ENCODE measurements around the gene LAT. TPM values are rescaled to one million over a fixed set of nuclear protein-coding genes. Genes with fewer than 3 reads are reported as not detected.
"Not testable (repeated sequence)": the region's sequence is repeated elsewhere in the genome, so short reads cannot be mapped to it uniquely, and the experiment has no call there.

Gene LAT
- 0.74 and 1.5 TPM in 2 replicates for total RNA-seq (2014; rRNA removed; shearing (Covaris generic))

DNA sequence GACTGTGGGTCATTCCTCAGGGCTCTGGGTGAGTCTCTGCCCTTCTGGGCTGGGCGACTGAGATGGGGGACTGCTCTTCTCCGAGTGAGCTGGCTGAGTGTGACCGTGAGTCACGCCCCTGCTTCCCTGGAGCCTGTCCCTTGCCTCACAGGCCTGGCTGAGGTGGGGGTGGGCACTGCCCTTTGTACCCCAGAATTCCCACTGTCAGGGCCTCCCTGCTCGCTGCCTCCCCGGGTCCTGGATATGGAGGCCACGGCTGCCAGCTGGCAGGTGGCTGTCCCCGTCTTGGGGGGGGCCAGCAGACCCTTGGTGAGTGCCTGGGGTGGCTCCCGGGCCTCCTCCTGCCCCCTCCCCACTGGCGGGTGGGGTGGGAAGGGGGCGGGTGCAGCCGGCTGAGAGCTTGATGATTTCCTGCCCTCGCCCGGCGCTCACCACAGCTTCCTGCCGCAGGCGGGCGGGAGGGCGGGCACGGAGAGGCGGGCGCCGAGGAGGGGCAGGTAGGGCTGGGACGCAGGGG lies at the start of gene LAT:
Gene LAT, plus strand, starts transcription at position 434 of the 517 bp plus-strand sequence. CDS start 366 bp downstream, outside the sequence.
- no peaks in the 10 kb centered on the region for H3K27me3 ChIP-seq (ENCODE audit: control insufficient read depth, insufficient read depth, low read length)
- DNase-seq: peak; percentile 44
- no peak within 1 kb of the TSS for H3K4me3 ChIP-seq (ENCODE audit: insufficient read depth, low read depth, low read length)
- peaks cover 2% of the 10 kb centered on the region for H3K36me3 ChIP-seq (replicated peaks; ENCODE audit: control insufficient read depth, insufficient read depth, low read length)

- H3K4me3 ChIP-seq (ENCODE audit: insufficient read depth, low read depth, low read length): no peak overlapping the region
Measured at GRCh38 chr16:28935346-28935745, 49.5 kb upstream of the LAT start.

GRCh38 chr16:28935924-28936783 lies 48.7 kb upstream of the LAT start:
- peak overlapping the region; percentile 34 for H3K4me3 ChIP-seq (ENCODE audit: insufficient read depth, low read depth, low read length)
- H3K36me3 ChIP-seq (replicated peaks; ENCODE audit: control insufficient read depth, insufficient read depth, low read length): no peaks in the 10 kb centered on the region
- no peaks in the 10 kb centered on the region for H3K27me3 ChIP-seq (ENCODE audit: control insufficient read depth, insufficient read depth, low read length)
- peak; percentile 99 for DNase-seq

More at GRCh38 chr16:28935346-28935745, 49.5 kb upstream of the LAT start:
- H3K36me3 ChIP-seq (replicated peaks; ENCODE audit: control insufficient read depth, insufficient read depth, low read length): no peaks in the 10 kb centered on the region
- no peak for DNase-seq
- no peaks in the 10 kb centered on the region for H3K27me3 ChIP-seq (ENCODE audit: control insufficient read depth, insufficient read depth, low read length)

DNA sequence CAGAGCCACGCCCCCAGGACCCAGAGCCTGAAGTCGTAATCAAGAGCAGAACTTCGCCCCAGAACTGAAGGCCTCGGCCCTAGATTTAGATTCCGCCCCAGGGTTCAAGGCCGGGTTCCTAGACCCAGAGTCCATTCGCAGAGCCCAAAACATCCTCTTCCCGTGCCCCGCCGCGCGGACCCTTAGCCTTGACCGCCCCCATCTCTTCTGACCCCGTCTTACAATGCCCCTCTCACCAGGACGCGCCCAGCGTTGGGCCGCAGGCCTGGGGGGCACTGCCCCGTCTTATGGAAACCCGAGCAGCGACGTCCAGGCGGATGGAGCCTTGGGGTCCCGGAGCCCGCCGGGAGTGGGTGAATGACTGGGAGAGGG lies 48.1 kb upstream of the LAT start:
- DNase-seq: no peak
- Histone ChIP-seq H3K27me3 (ENCODE audit: control insufficient read depth, insufficient read depth, low read length) (no peaks in the 10 kb centered on the region), H3K4me3 (ENCODE audit: insufficient read depth, low read depth, low read length) (no peak overlapping the region), H3K36me3 (replicated peaks; ENCODE audit: control insufficient read depth, insufficient read depth, low read length) (no peaks in the 10 kb centered on the region)

DNA sequence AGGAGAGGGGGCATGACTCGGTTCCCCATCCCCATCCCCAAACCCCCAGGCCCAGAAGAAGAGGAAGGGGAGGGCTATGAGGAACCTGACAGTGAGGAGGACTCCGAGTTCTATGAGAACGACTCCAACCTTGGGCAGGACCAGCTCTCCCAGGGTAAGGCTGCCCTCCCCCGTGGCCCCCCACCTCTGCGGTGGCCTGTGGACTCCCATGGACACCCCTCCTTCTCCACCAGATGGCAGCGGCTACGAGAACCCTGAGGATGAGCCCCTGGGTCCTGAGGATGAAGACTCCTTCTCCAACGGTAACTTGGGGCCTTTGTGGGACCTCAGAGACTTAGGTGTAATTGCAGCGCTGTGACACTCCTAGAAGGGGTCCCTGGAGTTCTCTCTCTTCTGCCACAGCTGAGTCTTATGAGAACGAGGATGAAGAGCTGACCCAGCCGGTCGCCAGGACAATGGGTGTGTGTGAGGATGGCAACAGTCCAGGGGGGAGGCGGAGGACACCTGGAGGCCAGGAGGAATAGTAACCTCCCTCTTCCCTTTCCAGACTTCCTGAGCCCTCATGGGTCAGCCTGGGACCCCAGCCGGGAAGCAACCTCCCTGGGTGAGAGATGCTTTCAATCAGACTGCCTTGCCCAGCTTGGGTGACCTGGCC lies 47.5 kb upstream of the LAT start:
- Histone ChIP-seq H3K36me3 (replicated peaks; ENCODE audit: control insufficient read depth, insufficient read depth, low read length) (no peaks in the 10 kb centered on the region), H3K4me3 (ENCODE audit: insufficient read depth, low read depth, low read length) (no peak overlapping the region), H3K27me3 (ENCODE audit: control insufficient read depth, insufficient read depth, low read length) (no peaks in the 10 kb centered on the region)
- DNase-seq: peak; percentile 68

DNA sequence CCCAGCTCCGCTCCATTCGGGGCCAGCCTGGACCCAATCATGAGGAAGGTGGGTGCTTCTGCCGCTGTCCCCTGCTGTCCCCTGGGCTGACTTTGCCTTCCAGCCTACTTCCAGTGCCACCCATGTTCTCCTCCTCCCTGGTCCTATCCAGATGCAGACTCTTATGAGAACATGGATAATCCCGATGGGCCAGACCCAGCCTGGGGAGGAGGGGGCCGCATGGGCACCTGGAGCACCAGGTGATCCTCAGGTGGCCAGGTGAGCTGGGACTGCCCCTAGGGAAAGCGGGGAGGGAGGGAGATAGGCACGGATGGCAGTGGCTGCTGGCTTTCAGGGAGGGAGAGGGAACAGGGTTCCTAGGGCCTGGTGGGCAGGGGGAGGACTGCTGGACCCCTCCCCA lies 46.1 kb upstream of the LAT start:
- DNase-seq: no peak
- H3K4me3 ChIP-seq (ENCODE audit: insufficient read depth, low read depth, low read length): no peak overlapping the region
- H3K36me3 ChIP-seq (replicated peaks; ENCODE audit: control insufficient read depth, insufficient read depth, low read length): no peaks in the 10 kb centered on the region
- no peaks in the 10 kb centered on the region for H3K27me3 ChIP-seq (ENCODE audit: control insufficient read depth, insufficient read depth, low read length)

DNA sequence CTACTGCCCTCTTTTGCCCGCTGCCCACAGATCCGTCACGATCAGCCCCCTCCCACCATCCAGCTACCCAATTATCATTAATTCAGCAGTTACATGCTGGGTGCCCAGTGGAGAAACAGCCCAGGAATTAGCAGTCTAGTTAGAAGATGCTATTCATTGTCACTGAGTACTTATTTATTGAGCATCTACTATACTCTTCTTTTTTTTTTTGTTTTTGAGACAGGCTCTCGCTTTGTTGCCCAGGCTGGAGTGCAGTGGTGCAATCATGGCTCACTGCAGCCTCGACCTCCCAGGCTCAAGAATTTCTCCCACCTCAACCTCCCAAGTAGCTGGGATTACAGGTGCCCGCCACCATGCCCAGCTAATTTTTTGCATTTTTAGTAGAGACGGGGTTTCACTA lies 45.0 kb upstream of the LAT start:
- not testable (repeated sequence) for H3K27me3 ChIP-seq (ENCODE audit: control insufficient read depth, insufficient read depth, low read length); H3K4me3 ChIP-seq (ENCODE audit: insufficient read depth, low read depth, low read length)

DNA sequence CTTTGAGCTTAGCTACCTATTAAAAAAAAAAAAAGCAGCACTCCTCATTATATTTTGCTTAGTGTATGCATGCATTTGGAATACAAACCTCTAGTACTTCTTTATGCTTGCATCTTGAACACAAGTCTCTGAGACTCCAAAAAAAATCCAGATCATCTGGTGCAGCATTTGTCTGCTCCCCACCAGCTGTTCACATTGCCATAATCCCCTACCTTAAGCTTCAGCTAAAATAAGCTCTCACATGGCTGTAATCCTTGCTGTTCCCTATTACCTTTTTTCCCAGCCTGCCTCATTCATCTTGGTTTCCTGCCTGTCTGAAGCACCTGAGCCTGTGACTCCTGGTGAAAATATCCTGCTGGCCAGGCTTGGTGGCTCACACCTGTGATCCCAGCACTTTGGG lies 41.6 kb upstream of the LAT start:
- no peaks in the 10 kb centered on the region for H3K36me3 ChIP-seq (replicated peaks; ENCODE audit: control insufficient read depth, insufficient read depth, low read length)
- no peak overlapping the region for H3K4me3 ChIP-seq (ENCODE audit: insufficient read depth, low read depth, low read length)
- no peak for DNase-seq
- H3K27me3 ChIP-seq (ENCODE audit: control insufficient read depth, insufficient read depth, low read length): no peaks in the 10 kb centered on the region

More for the DNA sequence above, 45.0 kb upstream of the LAT start:
- DNase-seq; H3K36me3 ChIP-seq (replicated peaks; ENCODE audit: control insufficient read depth, insufficient read depth, low read length): not testable (repeated sequence)

DNA sequence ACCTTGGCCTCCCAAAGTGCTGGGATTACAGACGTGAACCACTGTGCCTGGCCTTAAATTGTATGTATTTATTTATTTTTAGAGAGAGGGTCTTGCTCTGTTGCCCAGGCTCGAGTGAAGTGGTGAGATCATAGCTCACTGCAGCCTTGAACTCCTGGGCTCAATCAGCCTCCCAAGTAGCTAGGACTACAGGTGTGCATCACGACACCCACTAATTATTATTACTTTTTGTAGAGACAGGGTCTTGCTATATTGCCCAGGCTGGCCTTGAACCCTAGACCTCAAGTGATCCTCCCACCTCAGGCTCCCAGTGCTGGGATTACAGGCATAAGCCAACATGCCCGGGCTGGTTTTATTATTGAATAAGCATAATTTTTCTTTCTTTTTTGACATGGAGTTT lies 38.2 kb upstream of the LAT start:
- DNase-seq: no peak
- Histone ChIP-seq H3K27me3 (ENCODE audit: control insufficient read depth, insufficient read depth, low read length) (no peaks in the 10 kb centered on the region), H3K36me3 (replicated peaks; ENCODE audit: control insufficient read depth, insufficient read depth, low read length) (no peaks in the 10 kb centered on the region), H3K4me3 (ENCODE audit: insufficient read depth, low read depth, low read length) (no peak overlapping the region)

- H3K4me3 ChIP-seq (ENCODE audit: insufficient read depth, low read depth, low read length): peak within 1 kb of the TSS; percentile 90
- DNase-seq: peak; percentile 98
- H3K36me3 ChIP-seq (replicated peaks; ENCODE audit: control insufficient read depth, insufficient read depth, low read length): peaks cover 23% of the 10 kb centered on the region
- H3K27me3 ChIP-seq (ENCODE audit: control insufficient read depth, insufficient read depth, low read length): no peaks in the 10 kb centered on the region
Measured at GRCh38 chr16:28950648-28951409, 34.0 kb upstream of the LAT start, which contains the start of gene NFATC2IP. NFATC2IP (plus strand) TSS chr16:28950937; CDS start chr16:28951012, 75 bp downstream.

DNA sequence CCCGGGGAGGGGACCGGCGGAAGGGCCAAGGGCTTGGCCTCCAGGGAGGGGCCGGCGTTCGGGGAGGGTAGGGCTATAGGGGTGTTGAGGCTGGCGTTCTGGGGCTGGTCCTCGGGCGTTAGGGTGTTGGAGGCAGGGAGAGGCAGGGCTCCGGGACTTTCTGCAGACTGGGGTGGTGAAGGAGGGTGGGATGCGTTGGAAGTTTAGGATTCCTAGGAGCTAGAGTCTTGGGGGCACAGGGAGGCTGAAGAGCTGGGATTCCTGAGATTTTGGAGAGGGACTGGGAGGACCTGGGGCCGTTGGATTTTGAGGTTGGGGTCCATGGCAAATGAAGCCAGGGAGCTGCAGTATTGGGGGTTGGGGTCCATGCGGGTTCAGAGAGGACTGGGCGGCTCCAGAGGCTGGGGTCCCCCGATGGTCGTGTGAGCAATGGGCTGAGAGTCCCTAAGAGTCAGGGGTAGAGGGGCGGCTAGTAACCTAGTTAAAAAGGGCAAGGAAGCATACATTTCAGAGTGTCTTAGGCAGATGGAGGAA lies 33.4 kb upstream of the LAT start:
- DNase-seq: no peak
- Histone ChIP-seq H3K27me3 (ENCODE audit: control insufficient read depth, insufficient read depth, low read length) (no peaks in the 10 kb centered on the region), H3K4me3 (ENCODE audit: insufficient read depth, low read depth, low read length) (peak overlapping the region; percentile 90), H3K36me3 (replicated peaks; ENCODE audit: control insufficient read depth, insufficient read depth, low read length) (peaks cover 29% of the 10 kb centered on the region)

- peaks cover 52% of the 10 kb centered on the region for H3K36me3 ChIP-seq (replicated peaks; ENCODE audit: control insufficient read depth, insufficient read depth, low read length)
- no peaks in the 10 kb centered on the region for H3K27me3 ChIP-seq (ENCODE audit: control insufficient read depth, insufficient read depth, low read length)
- DNase-seq: no peak
- H3K4me3 ChIP-seq (ENCODE audit: insufficient read depth, low read depth, low read length): no peak overlapping the region
Measured at GRCh38 chr16:28958216-28958615, 26.6 kb upstream of the LAT start.

GRCh38 chr16:28958836-28959235 lies 26.0 kb upstream of the LAT start:
- Histone ChIP-seq H3K4me3 (ENCODE audit: insufficient read depth, low read depth, low read length) (no peak overlapping the region), H3K36me3 (replicated peaks; ENCODE audit: control insufficient read depth, insufficient read depth, low read length) (peaks cover 52% of the 10 kb centered on the region), H3K27me3 (ENCODE audit: control insufficient read depth, insufficient read depth, low read length) (no peaks in the 10 kb centered on the region)
- no peak for DNase-seq

- DNase-seq: no peak
- peaks cover 25% of the 10 kb centered on the region for H3K36me3 ChIP-seq (replicated peaks; ENCODE audit: control insufficient read depth, insufficient read depth, low read length)
Measured at GRCh38 chr16:28964072-28964471, 20.8 kb upstream of the LAT start.

More at GRCh38 chr16:28964072-28964471, 20.8 kb upstream of the LAT start:
- Histone ChIP-seq H3K4me3 (ENCODE audit: insufficient read depth, low read depth, low read length) (no peak overlapping the region), H3K27me3 (ENCODE audit: control insufficient read depth, insufficient read depth, low read length) (no peaks in the 10 kb centered on the region)

Data from H7 (cell line).